SK-N-MC (cell line): Measurements from ENCODE around the gene ACSS3.

Experiments used
- EZH2 ChIP-seq: fragments of 200-600 bp; sonication (generic); IDR thresholded peaks from one replicate; pipeline ENCODE4 v1.6.1; 2017; ENCODE audit warnings: antibody characterized with exemption
- POLR2AphosphoS5 ChIP-seq: IDR thresholded peaks from 2 replicates; pipeline ENCODE4 v1.6.1; 2012; ENCODE audit warnings: mild to moderate bottlenecking, low read depth, low read length, borderline replicate concordance

GRCh38 chr12:81094718-81095360 lies 17.0 kb downstream of the ACSS3 start:
- TF ChIP-seq EZH2 (no peak), POLR2AphosphoS5 (no peak)
